B cell (primary cell): ENCODE data around the gene FHIT.

ENCODE experiments used
- CTCF ChIP-seq: fragments of 200-600 bp; IDR thresholded peaks from one replicate; pipeline ENCODE4 v1.8.0; 2022; ENCODE audit warnings: antibody characterized with exemption, mild to moderate bottlenecking
- EZH2 ChIP-seq: IDR thresholded peaks from 2 replicates; pipeline ENCODE4 v1.6.1; 2012; ENCODE audit warnings: borderline replicate concordance, low read depth, mild to moderate bottlenecking, moderate library complexity, low read length; ENCODE audit not compliant: insufficient read depth, poor library complexity, severe bottlenecking

GRCh38 chr3:60304112-60304511 lies 947.1 kb downstream of the FHIT start:
- no peak for TF ChIP-seq CTCF
- TF ChIP-seq EZH2, result no peak
